Pulmonary artery endothelial cell (primary cell): ENCODE measurements around the gene FLNB. TPM values are rescaled to one million over a fixed set of nuclear protein-coding genes. Genes with fewer than 3 reads are reported as not detected.

ENCODE experiments used
- DNase-seq: peaks from one replicate; pipeline ENCODE4 v3.0.0-alpha.2; 2011; ENCODE audit warnings: low read depth, low spot score
- total RNA-seq: library from RNA; depleted of rRNA; stranded (reverse); fragments of >200 nt; gene quantifications from 2 replicates; pipeline ENCODE4 v1.2.3, GENCODE V29; 2014

FLNB gene
- total RNA-seq, 1 donor from 2014 or later: 1,024 TPM

GRCh38 chr3:58163234-58163633, 155.0 kb downstream of the FLNB start:
- DNase-seq: no peak

GRCh38 chr3:58164199-58164879, 156.1 kb downstream of the FLNB start:
- DNase-seq: no peak

GRCh38 chr3:58164906-58165821, 156.9 kb downstream of the FLNB start:
- DNase-seq: no peak

- DNase-seq: no peak
These were observed 159.5 kb downstream of the FLNB start for GRCh38 chr3:58167431-58168351.

- DNase-seq: no peak
These were observed 160.3 kb downstream of the FLNB start for GRCh38 chr3:58168498-58168897.

GRCh38 chr3:58169371-58169770, 161.1 kb downstream of the FLNB start:
- no peak for DNase-seq

- no peak for DNase-seq
These were observed 162.2 kb downstream of the FLNB start for GRCh38 chr3:58170376-58170775.

GRCh38 chr3:58171126-58171525, 162.9 kb downstream of the FLNB start:
- no peak for DNase-seq

GRCh38 chr3:58173029-58173668, 164.9 kb downstream of the FLNB start:
- no peak for DNase-seq

- DNase-seq: no peak
These were observed 165.6 kb downstream of the FLNB start for GRCh38 chr3:58173669-58174398.

GRCh38 chr3:58175187-58175436, 166.9 kb downstream of the FLNB start:
- no peak for DNase-seq

GRCh38 chr3:58175437-58176184, 167.4 kb downstream of the FLNB start:
- no peak for DNase-seq

GRCh38 chr3:58176185-58176530, 167.9 kb downstream of the FLNB start:
- no peak for DNase-seq

- DNase-seq: no peak
These were observed 168.7 kb downstream of the FLNB start for GRCh38 chr3:58176827-58177489.

GRCh38 chr3:58177747-58178527, 169.7 kb downstream of the FLNB start:
- DNase-seq: no peak

GRCh38 chr3:58178528-58179234, 170.5 kb downstream of the FLNB start:
- no peak for DNase-seq

GRCh38 chr3:58179235-58180098, 171.2 kb downstream of the FLNB start:
- no peak for DNase-seq
